Hepatocyte (in vitro differentiated cells): Measurements from ENCODE around the gene CC2D2A.

ENCODE experiments used
- EZH2 ChIP-seq: fragments of 200-600 bp; sonication (generic); IDR thresholded peaks from 2 replicates; pipeline ENCODE4 v1.6.1; 2016; ENCODE audit warnings: antibody characterized with exemption, mild to moderate bottlenecking, borderline replicate concordance
- TF ChIP-seq, protein P1 (sequence below): fragments of 200-600 bp; sonication (generic); IDR thresholded peaks from 2 replicates; pipeline ENCODE4 v1.5.1; 2016; ENCODE audit warnings: antibody characterized with exemption, mild to moderate bottlenecking; ENCODE audit not compliant: poor library complexity

DNA sequence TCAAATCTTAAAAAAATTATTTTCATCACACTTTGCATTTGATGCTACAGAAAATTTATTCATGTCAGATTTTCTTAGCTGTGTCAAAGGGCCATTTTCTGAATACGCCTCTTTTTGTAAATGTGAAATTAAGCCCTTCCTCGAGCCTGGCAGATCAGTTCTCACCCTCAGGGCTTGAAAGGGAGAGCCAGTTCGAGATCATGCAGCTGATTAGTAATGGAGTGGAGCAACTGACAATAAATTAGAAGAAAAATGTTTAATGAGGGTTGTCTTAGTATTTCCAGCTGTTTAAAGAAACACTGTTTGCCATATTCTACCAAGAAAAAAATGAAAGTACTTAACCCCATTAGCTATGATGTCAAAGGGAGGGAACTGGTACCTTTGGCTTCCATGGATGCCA, 28.7 kb downstream of the CC2D2A start:
- no peak for TF ChIP-seq EZH2
- TF ChIP-seq, protein P1, sequence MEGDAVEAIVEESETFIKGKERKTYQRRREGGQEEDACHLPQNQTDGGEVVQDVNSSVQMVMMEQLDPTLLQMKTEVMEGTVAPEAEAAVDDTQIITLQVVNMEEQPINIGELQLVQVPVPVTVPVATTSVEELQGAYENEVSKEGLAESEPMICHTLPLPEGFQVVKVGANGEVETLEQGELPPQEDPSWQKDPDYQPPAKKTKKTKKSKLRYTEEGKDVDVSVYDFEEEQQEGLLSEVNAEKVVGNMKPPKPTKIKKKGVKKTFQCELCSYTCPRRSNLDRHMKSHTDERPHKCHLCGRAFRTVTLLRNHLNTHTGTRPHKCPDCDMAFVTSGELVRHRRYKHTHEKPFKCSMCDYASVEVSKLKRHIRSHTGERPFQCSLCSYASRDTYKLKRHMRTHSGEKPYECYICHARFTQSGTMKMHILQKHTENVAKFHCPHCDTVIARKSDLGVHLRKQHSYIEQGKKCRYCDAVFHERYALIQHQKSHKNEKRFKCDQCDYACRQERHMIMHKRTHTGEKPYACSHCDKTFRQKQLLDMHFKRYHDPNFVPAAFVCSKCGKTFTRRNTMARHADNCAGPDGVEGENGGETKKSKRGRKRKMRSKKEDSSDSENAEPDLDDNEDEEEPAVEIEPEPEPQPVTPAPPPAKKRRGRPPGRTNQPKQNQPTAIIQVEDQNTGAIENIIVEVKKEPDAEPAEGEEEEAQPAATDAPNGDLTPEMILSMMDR: no peak
